PC-3 (cell line): ENCODE results near the gene SLC22A4. TPM values are rescaled to one million over a fixed set of nuclear protein-coding genes. Genes with fewer than 3 reads are reported as not detected.

Source experiments
- ATAC-seq: fragments of 200-7000 bp; cut with Tn5 transposase; 2 replicates; pipeline ENCODE4 v1.9.1; 2020; ENCODE audit warnings: mild to moderate bottlenecking, moderate library complexity
- BruUV-seq: library from RNA; stranded (reverse); fragments of 400-500 nt; replicated peaks from 2 replicates; lab custom pipeline; 2021; lab: Mats Ljungman, UMichigan
- CTCF ChIA-PET: fragments of 300-600 bp; sonication (Branson Sonifier 250); formaldehyde crosslinking; loops from one replicate; lab custom pipeline; 2022; ENCODE audit warnings: antibody characterized with exemption; lab: Charles Lee
- POLR2A ChIA-PET: fragments of 300-600 bp; sonication (Branson Sonifier 250); formaldehyde crosslinking; loops from one replicate; lab custom pipeline; 2022; ENCODE audit warnings: antibody characterized with exemption; ENCODE audit not compliant: unreplicated experiment; lab: Charles Lee
- DNase-seq: peaks from one replicate; pipeline ENCODE4 v3.0.0-alpha.2; 2015
- H2AFZ ChIP-seq: fragments of 300-600 bp; sonication (generic); 2 replicates; pipeline ENCODE4 v1.6.0; 2016; ENCODE audit warnings: antibody characterized with exemption, low read length
- H3F3A ChIP-seq: fragments of 300-600 bp; sonication (generic); one replicate; pipeline ENCODE4 v1.6.0; 2017; ENCODE audit warnings: antibody characterized with exemption, low read length, control low read depth, mild to moderate bottlenecking; ENCODE audit not compliant: unreplicated experiment
- H3K27ac ChIP-seq: fragments of 300-600 bp; sonication (generic); 2 replicates; pipeline ENCODE4 v1.5.1; 2016; ENCODE audit warnings: mild to moderate bottlenecking, low read length
- H3K27me3 ChIP-seq: fragments of 300-600 bp; sonication (generic); 2 replicates; pipeline ENCODE4 v1.6.1; 2016; ENCODE audit warnings: low read length, mixed read lengths
- H3K36me3 ChIP-seq: fragments of 300-600 bp; sonication (generic); 2 replicates; pipeline ENCODE4 v1.6.1; 2016; ENCODE audit warnings: low read depth, mixed run types, low read length, mixed read lengths
- H3K4me1 ChIP-seq: fragments of 300-600 bp; sonication (generic); 2 replicates; pipeline ENCODE4 v1.5.1; 2016; ENCODE audit warnings: low read length; ENCODE audit not compliant: insufficient read depth
- H3K4me2 ChIP-seq: fragments of 300-600 bp; sonication (generic); 2 replicates; pipeline ENCODE4 v1.6.0; 2016; ENCODE audit warnings: low read length
- H3K4me3 ChIP-seq: fragments of 300-600 bp; sonication (generic); 2 replicates; pipeline ENCODE4 v1.5.1; 2016; ENCODE audit warnings: mild to moderate bottlenecking, low read length, mixed read lengths
- H3K79me2 ChIP-seq: fragments of 300-600 bp; sonication (generic); 2 replicates; pipeline ENCODE4 v1.6.1; 2017; ENCODE audit warnings: low read length, mixed read lengths
- H3K9ac ChIP-seq: fragments of 300-600 bp; sonication (generic); 2 replicates; pipeline ENCODE4 v1.6.0; 2016; ENCODE audit warnings: mild to moderate bottlenecking, low read length
- H3K9me2 ChIP-seq: fragments of 300-600 bp; sonication (generic); replicated peaks from 2 replicates; pipeline ENCODE4 v1.6.1; 2016; ENCODE audit warnings: mixed run types, low read length, mixed read lengths
- H3K9me3 ChIP-seq: fragments of 300-600 bp; sonication (generic); 2 replicates; pipeline ENCODE4 v1.6.1; 2016; ENCODE audit warnings: low read length, mixed read lengths
- H4K20me1 ChIP-seq: fragments of 300-600 bp; sonication (generic); 2 replicates; pipeline ENCODE4 v1.6.1; 2016; ENCODE audit warnings: low read length, mixed read lengths
- CTCF ChIP-seq: fragments of 300-600 bp; sonication (generic); conservative IDR thresholded peaks from 2 replicates; pipeline ENCODE4 v1.5.1; 2017; ENCODE audit warnings: antibody characterized with exemption, low read depth, mild to moderate bottlenecking, low read length
- EZH2 ChIP-seq: fragments of 300-600 bp; sonication (generic); IDR thresholded peaks from one replicate; pipeline ENCODE4 v1.6.1; 2017; ENCODE audit warnings: antibody characterized with exemption, mild to moderate bottlenecking, low read length; ENCODE audit not compliant: unreplicated experiment
- EZH2phosphoT487 ChIP-seq: fragments of 300-600 bp; sonication (generic); IDR thresholded peaks from 2 replicates; pipeline ENCODE4 v1.6.1; 2018; ENCODE audit warnings: mild to moderate bottlenecking, antibody characterized with exemption, low read length, borderline replicate concordance
- intact Hi-C: fragments of 100-400 bp; cut with micrococcal nuclease; formaldehyde crosslinking; loops from 2 replicates; pipeline ENCODE4 v1.9.0; 2023
- total RNA-seq: library from RNA; depleted of rRNA; stranded (reverse); fragments of >200 nt; gene quantifications from 2 replicates; pipeline ENCODE4 v1.2.3, GENCODE V29; 2014

SLC22A4 gene
- total RNA-seq, 1 experiment from 2014 or later: 3.4 TPM

GRCh38 chr5:132362086-132362485, 67.9 kb downstream of the SLC22A4 start:
- no peaks in the 10 kb centered on the region for H3K9me2 ChIP-seq
- DNase-seq (no peak), ATAC-seq (no peak)
- H3K4me1 ChIP-seq: peaks cover 30% of the 10 kb centered on the region
- intact Hi-C loops: loop anchor here (5.0 kb wide), 1 partner anchor 45 kb away; no protein-coding TSS in a partner anchor
- no peaks in the 10 kb centered on the region for H3K36me3 ChIP-seq
- no peak overlapping the region for H2AFZ ChIP-seq
- H3K79me2 ChIP-seq: no peaks in the 10 kb centered on the region
- no peak overlapping the region for H3K4me3 ChIP-seq
- peaks cover 5% of the 10 kb centered on the region for H3F3A ChIP-seq
- no peaks in the 10 kb centered on the region for H4K20me1 ChIP-seq
- H3K27me3 ChIP-seq: no peaks in the 10 kb centered on the region
- no peaks in the 10 kb centered on the region for H3K9me3 ChIP-seq
- no peak overlapping the region for H3K9ac ChIP-seq
- no peak overlapping the region for H3K4me2 ChIP-seq
- BruUV-seq: no TSS peak
- ChIA-PET CTCF (no interaction called here), POLR2A (no interaction called here)
- H3K27ac ChIP-seq: no peak overlapping the region
- TF ChIP-seq CTCF: no peak
- no peak for TF ChIP-seq EZH2phosphoT487
- no peak for TF ChIP-seq EZH2

GRCh38 chr5:132363431-132364112, 69.4 kb downstream of the SLC22A4 start:
- ATAC-seq (peak; percentile 95), DNase-seq (peak; percentile 94)
- BruUV-seq: no TSS peak
- Histone ChIP-seq H3K27me3 (no peaks in the 10 kb centered on the region), H2AFZ (no peak overlapping the region), H3K4me1 (peaks cover 35% of the 10 kb centered on the region), H3K9me2 (no peaks in the 10 kb centered on the region), H3K9me3 (no peaks in the 10 kb centered on the region), H4K20me1 (no peaks in the 10 kb centered on the region), H3F3A (peaks cover 5% of the 10 kb centered on the region), H3K36me3 (no peaks in the 10 kb centered on the region), H3K9ac (no peak overlapping the region), H3K4me2 (peak overlapping the region; percentile 11), H3K4me3 (no peak overlapping the region), H3K27ac (peak overlapping the region; percentile 44), H3K79me2 (no peaks in the 10 kb centered on the region)
- ChIA-PET CTCF (no interaction called here), POLR2A (interaction anchor here (0.6 kb wide), 1 partner anchor 113 kb away, joined by 3 read pairs; no protein-coding TSS in a partner anchor)
- intact Hi-C loops: loop anchor here (5.0 kb wide), 1 partner anchor 46 kb away; no protein-coding TSS in a partner anchor
- TF ChIP-seq EZH2phosphoT487: no peak
- TF ChIP-seq CTCF: no peak
- no peak for TF ChIP-seq EZH2

- CTCF ChIA-PET: no interaction called here
- Histone ChIP-seq H2AFZ (no peak overlapping the region), H3K9me3 (no peaks in the 10 kb centered on the region), H3K36me3 (no peaks in the 10 kb centered on the region), H3F3A (peaks cover 5% of the 10 kb centered on the region), H3K27ac (peak overlapping the region; percentile 44), H3K4me2 (peak overlapping the region; percentile 11), H4K20me1 (no peaks in the 10 kb centered on the region), H3K9me2 (no peaks in the 10 kb centered on the region), H3K4me3 (no peak overlapping the region), H3K4me1 (peaks cover 39% of the 10 kb centered on the region), H3K27me3 (no peaks in the 10 kb centered on the region), H3K79me2 (peaks cover 5% of the 10 kb centered on the region; the same call in 1 of the 2 replicates), H3K9ac (no peak overlapping the region)
- intact Hi-C loops: loop anchor here (5.0 kb wide), 1 partner anchor 47 kb away; no protein-coding TSS in a partner anchor
- no peak for TF ChIP-seq EZH2phosphoT487
- no peak for TF ChIP-seq CTCF
- TF ChIP-seq EZH2: no peak
- DNase-seq (peak; percentile 80), ATAC-seq (no peak)
- no TSS peak for BruUV-seq
- POLR2A ChIA-PET: no interaction called here
These were observed 70.1 kb downstream of the SLC22A4 start for GRCh38 chr5:132364319-132364718.
